Measurements from ENCODE around the gene SOCS7. TPM values are rescaled to one million over a fixed set of nuclear protein-coding genes. Genes with fewer than 3 reads are reported as not detected.
A peak's percentile ranks its signal among the peaks of the same experiment; 100 is the strongest.

SOCS7 gene
- total RNA-seq, 1 donor from 2014 or later: 14.7 TPM

DNA sequence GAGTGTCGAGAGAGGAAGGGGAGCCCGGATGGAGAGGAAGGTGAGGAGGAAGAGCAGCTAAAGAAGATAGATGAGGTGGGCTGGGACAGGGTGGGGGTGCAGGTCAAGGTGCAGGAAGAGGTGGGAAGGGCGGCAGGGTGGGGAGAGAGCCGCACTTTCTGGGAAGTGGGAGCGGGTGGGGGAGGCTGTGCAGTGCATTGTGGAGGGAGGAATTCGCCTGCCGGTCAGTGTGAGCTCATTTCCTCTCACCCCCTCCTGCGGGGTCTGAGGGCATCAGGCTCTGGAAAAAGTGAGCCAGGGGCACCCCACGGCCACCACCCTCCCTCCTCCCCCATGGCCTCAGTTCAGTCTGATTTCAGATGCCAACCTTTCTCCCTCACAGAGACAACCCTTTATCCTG, 74.1 kb downstream of the SOCS7 start:
- Histone ChIP-seq H3K9me3 (no peaks in the 10 kb centered on the region), H3K4me3 (no peak overlapping the region), H3K27ac (peak overlapping the region; percentile 92), H3K4me1 (peaks cover 66% of the 10 kb centered on the region), H3K36me3 (no peaks in the 10 kb centered on the region), H3K27me3 (no peaks in the 10 kb centered on the region)
- intact Hi-C loops (cut with DNase I): loop anchor here (10.0 kb wide), 1 partner anchor 59 kb away; no protein-coding TSS in a partner anchor
- DNase-seq (ENCODE audit: extremely low spot score in 2 of 2): no peak
- TF ChIP-seq POLR2A (IDR thresholded peaks at IDR 0.05) (no peak), POLR2AphosphoS5 (IDR thresholded peaks at IDR 0.05; ENCODE audit: insufficient read depth in 1 of 2, low read depth in 1 of 2) (peak in 1 of 2 donors; percentile 64)
- TF ChIP-seq, protein P1, sequence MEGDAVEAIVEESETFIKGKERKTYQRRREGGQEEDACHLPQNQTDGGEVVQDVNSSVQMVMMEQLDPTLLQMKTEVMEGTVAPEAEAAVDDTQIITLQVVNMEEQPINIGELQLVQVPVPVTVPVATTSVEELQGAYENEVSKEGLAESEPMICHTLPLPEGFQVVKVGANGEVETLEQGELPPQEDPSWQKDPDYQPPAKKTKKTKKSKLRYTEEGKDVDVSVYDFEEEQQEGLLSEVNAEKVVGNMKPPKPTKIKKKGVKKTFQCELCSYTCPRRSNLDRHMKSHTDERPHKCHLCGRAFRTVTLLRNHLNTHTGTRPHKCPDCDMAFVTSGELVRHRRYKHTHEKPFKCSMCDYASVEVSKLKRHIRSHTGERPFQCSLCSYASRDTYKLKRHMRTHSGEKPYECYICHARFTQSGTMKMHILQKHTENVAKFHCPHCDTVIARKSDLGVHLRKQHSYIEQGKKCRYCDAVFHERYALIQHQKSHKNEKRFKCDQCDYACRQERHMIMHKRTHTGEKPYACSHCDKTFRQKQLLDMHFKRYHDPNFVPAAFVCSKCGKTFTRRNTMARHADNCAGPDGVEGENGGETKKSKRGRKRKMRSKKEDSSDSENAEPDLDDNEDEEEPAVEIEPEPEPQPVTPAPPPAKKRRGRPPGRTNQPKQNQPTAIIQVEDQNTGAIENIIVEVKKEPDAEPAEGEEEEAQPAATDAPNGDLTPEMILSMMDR (IDR thresholded peaks at IDR 0.05): no peak

DNA sequence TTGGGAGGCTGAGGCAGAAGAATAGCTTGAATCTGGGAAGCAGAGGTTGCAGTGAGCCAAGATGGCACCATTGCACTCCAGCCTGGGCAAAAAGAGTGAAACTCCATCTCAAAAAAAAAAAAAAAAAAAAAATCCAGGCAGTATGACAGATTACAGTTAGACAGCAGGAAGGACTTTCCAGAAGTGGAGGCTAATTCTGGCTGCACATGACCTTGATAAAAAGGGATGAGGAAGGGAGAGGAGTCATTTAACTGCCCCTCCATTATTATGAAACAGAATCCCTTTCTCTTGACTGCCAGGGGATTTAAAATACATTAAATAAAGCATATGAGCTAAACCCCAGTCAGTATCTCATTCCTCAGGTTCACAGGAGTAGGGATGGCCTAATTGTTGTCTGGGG, 74.8 kb downstream of the SOCS7 start:
- no peak overlapping the region for H3K4me3 ChIP-seq
- no peaks in the 10 kb centered on the region for H3K27me3 ChIP-seq
- H3K9me3 ChIP-seq: no peaks in the 10 kb centered on the region
- no peaks in the 10 kb centered on the region for H3K36me3 ChIP-seq
- intact Hi-C loops (cut with DNase I): loop anchor here (10.0 kb wide), 1 partner anchor 58 kb away; no protein-coding TSS in a partner anchor
- TF ChIP-seq POLR2A (IDR thresholded peaks at IDR 0.05): no peak
- TF ChIP-seq POLR2AphosphoS5 (IDR thresholded peaks at IDR 0.05; ENCODE audit: insufficient read depth in 1 of 2, low read depth in 1 of 2): no peak
- TF ChIP-seq, protein P1 (IDR thresholded peaks at IDR 0.05): no peak
- peaks cover 64% of the 10 kb centered on the region for H3K4me1 ChIP-seq
- peak overlapping the region; percentile 92 for H3K27ac ChIP-seq
- DNase-seq (ENCODE audit: extremely low spot score in 2 of 2): no peak

DNA sequence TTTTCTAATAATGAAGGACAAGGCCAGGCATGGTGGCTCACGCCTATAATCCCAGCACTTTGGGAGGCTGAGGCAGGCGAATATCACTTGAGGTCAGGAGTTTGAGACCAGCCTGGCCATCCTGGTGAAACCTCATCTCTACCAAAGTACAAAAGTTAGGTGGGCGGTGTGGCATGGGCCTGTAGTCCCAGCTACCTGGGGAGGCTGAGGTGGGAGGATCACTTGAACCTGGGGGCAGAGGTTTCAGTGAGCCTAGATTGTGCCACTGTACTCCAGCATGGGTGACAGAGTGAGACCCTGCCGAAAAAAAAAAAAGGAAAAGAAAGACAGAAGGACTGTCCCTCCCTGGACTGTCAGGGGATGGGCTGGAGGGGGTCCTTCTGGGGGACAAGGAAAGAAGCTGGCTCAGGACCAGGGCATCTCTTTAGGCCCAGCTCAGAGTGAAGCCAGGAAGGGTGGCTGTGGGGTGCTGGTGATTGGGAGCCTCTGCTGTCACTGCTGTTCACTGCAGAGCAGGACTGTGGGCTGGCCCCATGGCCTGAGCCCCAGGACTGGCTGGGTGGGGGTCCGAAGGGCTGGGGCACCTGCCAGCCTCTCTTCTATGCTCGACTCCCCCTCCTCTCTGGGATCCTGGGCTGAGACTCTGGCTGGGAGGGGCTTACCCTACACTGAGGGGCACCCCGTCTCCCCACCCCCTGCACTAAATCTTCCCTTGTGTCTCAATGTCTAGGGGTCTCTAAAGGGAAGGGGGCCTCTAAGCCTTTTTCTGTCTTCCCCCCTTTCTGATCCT, 75.7 kb downstream of the SOCS7 start:
- DNase-seq (ENCODE audit: extremely low spot score in 2 of 2): no peak
- Histone ChIP-seq H3K27me3 (no peaks in the 10 kb centered on the region), H3K4me3 (peak overlapping the region; percentile 77 to 97), H3K4me1 (peaks cover 59% of the 10 kb centered on the region), H3K27ac (peak overlapping the region; percentile 92), H3K9me3 (no peaks in the 10 kb centered on the region), H3K36me3 (no peaks in the 10 kb centered on the region)
- TF ChIP-seq, protein P1 (IDR thresholded peaks at IDR 0.05): no peak
- no peak for TF ChIP-seq POLR2AphosphoS5 (IDR thresholded peaks at IDR 0.05; ENCODE audit: insufficient read depth in 1 of 2, low read depth in 1 of 2)
- no peak for TF ChIP-seq POLR2A (IDR thresholded peaks at IDR 0.05)
- intact Hi-C loops (cut with DNase I): loop anchor here (10.0 kb wide), 1 partner anchor 57 kb away; no protein-coding TSS in a partner anchor

DNA sequence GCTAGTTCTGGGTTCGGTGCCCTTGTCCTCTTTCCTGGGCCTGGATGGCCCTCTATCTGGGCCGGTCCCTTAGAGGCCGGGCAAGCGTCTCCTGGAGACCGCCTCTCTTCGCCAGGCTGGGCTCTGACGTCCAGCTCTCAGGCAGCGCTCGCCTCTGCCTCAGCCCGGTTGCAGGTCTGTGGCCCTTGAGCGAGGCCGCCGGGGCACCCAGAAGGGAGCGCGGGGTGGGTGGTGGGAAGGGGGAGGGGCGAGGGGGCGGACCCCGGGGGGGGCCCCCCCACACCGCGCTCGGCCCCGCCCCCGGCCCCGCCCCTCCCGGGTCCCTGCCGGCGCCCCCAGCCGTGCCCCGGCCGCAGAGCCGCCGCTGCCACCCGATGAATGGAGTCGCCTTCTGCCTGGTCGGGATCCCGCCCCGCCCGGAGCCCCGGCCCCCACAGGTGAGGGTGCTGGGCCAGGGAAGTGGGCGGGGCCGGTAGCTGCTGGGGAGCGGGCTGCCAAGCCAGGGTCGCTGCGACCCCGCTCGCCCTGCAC, 76.5 kb downstream of the SOCS7 start, which contains the start of gene ARHGAP23:
ARHGAP23 (plus strand) TSS at position 353 of the 531 bp plus-strand sequence; CDS start at position 375, 22 bp downstream.
- Histone ChIP-seq H3K27me3 (no peaks in the 10 kb centered on the region), H3K4me1 (peaks cover 59% of the 10 kb centered on the region), H3K4me3 (peak within 1 kb of the TSS; percentile 77 to 97), H3K9me3 (no peaks in the 10 kb centered on the region), H3K27ac (peak within 1 kb of the TSS; percentile 92), H3K36me3 (no peaks in the 10 kb centered on the region)
- TF ChIP-seq, protein P1 (IDR thresholded peaks at IDR 0.05): no peak
- peak in 1 of 2 donors; percentile 44 for TF ChIP-seq POLR2AphosphoS5 (IDR thresholded peaks at IDR 0.05; ENCODE audit: insufficient read depth in 1 of 2, low read depth in 1 of 2)
- intact Hi-C loops (cut with DNase I): loop anchor here (10.0 kb wide), 1 partner anchor 57 kb away; no protein-coding TSS in a partner anchor
- DNase-seq (ENCODE audit: extremely low spot score in 2 of 2): no peak
